ENCODE data around the gene PNMT.

PNMT gene

DNA sequence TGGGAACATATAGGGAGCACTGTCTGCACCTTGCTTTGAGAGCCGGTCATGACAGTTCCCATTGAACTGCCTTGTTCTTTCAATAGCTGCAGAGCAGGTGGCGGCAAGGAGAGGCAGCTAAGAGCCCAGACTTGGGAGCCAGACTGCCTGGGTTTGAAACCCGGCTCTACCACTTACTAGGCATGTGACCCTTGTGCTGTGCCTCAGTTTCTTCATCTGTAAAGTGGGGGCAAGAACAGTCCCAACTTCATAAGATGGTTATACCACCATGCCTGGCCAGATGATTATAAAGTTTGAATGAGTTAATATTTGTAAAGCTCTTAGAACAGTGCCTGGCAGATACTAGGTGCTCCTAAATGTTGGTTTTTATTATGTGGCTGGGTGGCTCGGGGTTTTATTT lies 46.0 kb downstream of the PNMT start:
- no peaks in the 10 kb centered on the region for H3K27me3 ChIP-seq (ENCODE audit: control insufficient read depth, insufficient read depth, low read length)
- no peak overlapping the region for H3K9ac ChIP-seq (ENCODE audit: low read depth, low read length)
- no peak overlapping the region for H3K4me2 ChIP-seq (ENCODE audit: low read length)
- H3K4me1 ChIP-seq (ENCODE audit: control insufficient read depth, insufficient read depth, low read length) = no peaks in the 10 kb centered on the region
- H3K4me3 ChIP-seq (ENCODE audit: low read length) = no peak overlapping the region
- no peaks in the 10 kb centered on the region for H3K9me3 ChIP-seq (replicated peaks; ENCODE audit: low read length)
- H3K36me3 ChIP-seq (ENCODE audit: insufficient read depth, low read length) = peaks cover 58% of the 10 kb centered on the region

DNA sequence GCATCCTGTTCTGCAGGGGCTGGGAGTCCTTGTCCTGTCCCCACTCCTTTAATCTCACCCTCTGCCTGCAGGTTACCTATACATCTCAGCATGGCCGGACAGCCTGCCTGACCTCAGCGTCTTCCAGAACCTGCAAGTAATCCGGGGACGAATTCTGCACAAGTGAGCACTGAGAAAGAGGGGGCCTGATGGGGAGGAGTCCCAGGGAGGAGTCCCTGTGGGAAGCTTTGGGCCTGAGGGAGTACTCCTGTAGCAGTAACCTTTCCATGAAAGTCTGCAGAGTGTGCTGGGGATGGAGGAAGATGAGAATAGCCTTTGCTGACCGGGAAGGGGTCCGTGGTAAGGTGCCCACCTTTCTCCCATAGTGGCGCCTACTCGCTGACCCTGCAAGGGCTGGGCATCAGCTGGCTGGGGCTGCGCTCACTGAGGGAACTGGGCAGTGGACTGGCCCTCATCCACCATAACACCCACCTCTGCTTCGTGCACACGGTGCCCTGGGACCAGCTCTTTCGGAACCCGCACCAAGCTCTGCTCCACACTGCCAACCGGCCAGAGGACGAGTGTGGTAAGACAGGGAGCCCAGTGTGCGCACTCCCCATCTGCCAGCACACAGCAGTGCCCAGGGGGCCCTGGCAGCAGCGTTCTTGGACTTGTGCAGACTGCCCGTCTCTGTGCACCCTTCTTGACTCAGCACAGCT lies 47.3 kb downstream of the PNMT start:
- H3K4me2 ChIP-seq (ENCODE audit: low read length) = no peak overlapping the region
- H3K4me1 ChIP-seq (ENCODE audit: control insufficient read depth, insufficient read depth, low read length) = no peaks in the 10 kb centered on the region
- no peaks in the 10 kb centered on the region for H3K27me3 ChIP-seq (ENCODE audit: control insufficient read depth, insufficient read depth, low read length)
- no peaks in the 10 kb centered on the region for H3K9me3 ChIP-seq (replicated peaks; ENCODE audit: low read length)
- no peak overlapping the region for H3K9ac ChIP-seq (ENCODE audit: low read depth, low read length)
- H3K4me3 ChIP-seq (ENCODE audit: low read length) = no peak overlapping the region
- peaks cover 57% of the 10 kb centered on the region for H3K36me3 ChIP-seq (ENCODE audit: insufficient read depth, low read length)

DNA sequence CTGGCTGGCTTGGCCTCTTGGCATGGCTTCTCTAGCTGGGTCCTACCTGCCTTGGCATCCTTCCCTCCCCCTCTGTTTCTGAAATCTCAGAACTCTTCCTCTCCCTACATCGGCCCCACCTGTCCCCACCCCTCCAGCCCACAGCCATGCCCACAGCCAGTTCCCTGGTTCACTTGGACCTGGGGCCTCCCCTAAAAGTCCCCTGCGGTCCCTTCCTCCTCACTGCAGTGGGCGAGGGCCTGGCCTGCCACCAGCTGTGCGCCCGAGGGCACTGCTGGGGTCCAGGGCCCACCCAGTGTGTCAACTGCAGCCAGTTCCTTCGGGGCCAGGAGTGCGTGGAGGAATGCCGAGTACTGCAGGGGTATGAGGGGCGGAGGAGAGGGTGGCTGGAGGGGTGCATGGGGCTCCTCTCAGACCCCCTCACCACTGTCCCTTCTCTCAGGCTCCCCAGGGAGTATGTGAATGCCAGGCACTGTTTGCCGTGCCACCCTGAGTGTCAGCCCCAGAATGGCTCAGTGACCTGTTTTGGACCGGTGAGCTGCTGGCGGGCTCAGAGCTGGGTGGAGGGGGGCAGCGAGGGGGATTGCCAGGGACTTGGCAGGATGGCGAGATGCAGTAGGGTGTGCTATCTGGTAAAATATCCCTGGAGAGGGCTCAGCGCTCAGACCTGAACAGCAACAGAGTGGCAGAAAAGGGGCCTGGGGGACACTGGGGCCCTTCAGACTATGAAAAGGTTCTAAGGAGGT lies 48.0 kb downstream of the PNMT start:
- Histone ChIP-seq H3K4me3 (ENCODE audit: low read length) (no peak overlapping the region), H3K36me3 (ENCODE audit: insufficient read depth, low read length) (peaks cover 52% of the 10 kb centered on the region), H3K9ac (ENCODE audit: low read depth, low read length) (no peak overlapping the region), H3K4me1 (ENCODE audit: control insufficient read depth, insufficient read depth, low read length) (no peaks in the 10 kb centered on the region), H3K9me3 (replicated peaks; ENCODE audit: low read length) (no peaks in the 10 kb centered on the region), H3K4me2 (ENCODE audit: low read length) (no peak overlapping the region), H3K27me3 (ENCODE audit: control insufficient read depth, insufficient read depth, low read length) (no peaks in the 10 kb centered on the region)

DNA sequence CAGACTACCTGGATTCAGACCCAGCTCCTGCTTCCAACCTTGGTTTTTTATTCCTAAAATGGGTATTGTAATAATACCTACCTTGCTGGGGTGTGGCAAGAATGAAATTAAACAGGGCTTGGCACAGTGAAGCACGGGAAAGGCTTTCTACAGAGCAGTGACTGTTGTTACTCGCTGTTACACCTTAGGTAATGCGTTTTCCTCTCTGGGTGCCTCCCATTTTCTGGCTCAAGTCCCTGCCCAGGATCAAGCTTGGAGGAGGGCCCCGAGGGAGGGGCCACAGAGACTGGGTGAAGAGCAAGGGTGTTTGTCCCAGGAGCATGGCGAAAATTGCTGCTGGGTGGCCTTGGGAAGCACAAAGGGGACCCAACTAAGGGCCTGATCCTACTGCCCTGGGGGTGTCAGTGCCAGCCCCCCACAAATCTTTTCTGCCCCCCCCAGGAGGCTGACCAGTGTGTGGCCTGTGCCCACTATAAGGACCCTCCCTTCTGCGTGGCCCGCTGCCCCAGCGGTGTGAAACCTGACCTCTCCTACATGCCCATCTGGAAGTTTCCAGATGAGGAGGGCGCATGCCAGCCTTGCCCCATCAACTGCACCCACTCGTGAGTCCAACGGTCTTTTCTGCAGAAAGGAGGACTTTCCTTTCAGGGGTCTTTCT lies 48.8 kb downstream of the PNMT start:
- Histone ChIP-seq H3K27me3 (ENCODE audit: control insufficient read depth, insufficient read depth, low read length) (no peaks in the 10 kb centered on the region), H3K9ac (ENCODE audit: low read depth, low read length) (no peak overlapping the region), H3K4me3 (ENCODE audit: low read length) (no peak overlapping the region), H3K9me3 (replicated peaks; ENCODE audit: low read length) (no peaks in the 10 kb centered on the region), H3K4me2 (ENCODE audit: low read length) (no peak overlapping the region), H3K4me1 (ENCODE audit: control insufficient read depth, insufficient read depth, low read length) (no peaks in the 10 kb centered on the region), H3K36me3 (ENCODE audit: insufficient read depth, low read length) (peaks cover 45% of the 10 kb centered on the region)

DNA sequence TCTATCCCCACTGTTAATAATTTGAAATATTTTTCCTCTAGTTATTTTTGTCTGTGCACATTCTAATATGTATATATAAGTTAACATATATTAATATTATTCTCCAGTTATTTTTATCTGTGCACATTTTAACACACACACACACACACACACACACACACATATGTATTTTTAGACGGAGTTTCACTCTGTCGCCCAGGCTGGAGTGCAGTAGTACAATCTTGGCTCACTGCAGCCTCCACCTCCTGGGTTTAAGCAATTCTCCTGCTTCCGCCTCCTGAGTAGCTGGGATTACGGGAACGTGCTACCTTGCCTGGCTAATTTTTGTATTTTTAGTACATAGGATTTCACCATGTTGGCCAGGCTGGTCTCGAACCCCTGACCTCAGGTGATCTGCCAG lies 49.4 kb downstream of the PNMT start:
- H3K27me3 ChIP-seq (ENCODE audit: control insufficient read depth, insufficient read depth, low read length) = no peaks in the 10 kb centered on the region
- H3K9ac ChIP-seq (ENCODE audit: low read depth, low read length) = no peak overlapping the region
- H3K4me2 ChIP-seq (ENCODE audit: low read length) = no peak overlapping the region
- H3K4me1 ChIP-seq (ENCODE audit: control insufficient read depth, insufficient read depth, low read length) = no peaks in the 10 kb centered on the region
- H3K4me3 ChIP-seq (ENCODE audit: low read length) = no peak overlapping the region
- H3K9me3 ChIP-seq (replicated peaks; ENCODE audit: low read length) = no peaks in the 10 kb centered on the region
- H3K36me3 ChIP-seq (ENCODE audit: insufficient read depth, low read length) = peaks cover 48% of the 10 kb centered on the region

DNA sequence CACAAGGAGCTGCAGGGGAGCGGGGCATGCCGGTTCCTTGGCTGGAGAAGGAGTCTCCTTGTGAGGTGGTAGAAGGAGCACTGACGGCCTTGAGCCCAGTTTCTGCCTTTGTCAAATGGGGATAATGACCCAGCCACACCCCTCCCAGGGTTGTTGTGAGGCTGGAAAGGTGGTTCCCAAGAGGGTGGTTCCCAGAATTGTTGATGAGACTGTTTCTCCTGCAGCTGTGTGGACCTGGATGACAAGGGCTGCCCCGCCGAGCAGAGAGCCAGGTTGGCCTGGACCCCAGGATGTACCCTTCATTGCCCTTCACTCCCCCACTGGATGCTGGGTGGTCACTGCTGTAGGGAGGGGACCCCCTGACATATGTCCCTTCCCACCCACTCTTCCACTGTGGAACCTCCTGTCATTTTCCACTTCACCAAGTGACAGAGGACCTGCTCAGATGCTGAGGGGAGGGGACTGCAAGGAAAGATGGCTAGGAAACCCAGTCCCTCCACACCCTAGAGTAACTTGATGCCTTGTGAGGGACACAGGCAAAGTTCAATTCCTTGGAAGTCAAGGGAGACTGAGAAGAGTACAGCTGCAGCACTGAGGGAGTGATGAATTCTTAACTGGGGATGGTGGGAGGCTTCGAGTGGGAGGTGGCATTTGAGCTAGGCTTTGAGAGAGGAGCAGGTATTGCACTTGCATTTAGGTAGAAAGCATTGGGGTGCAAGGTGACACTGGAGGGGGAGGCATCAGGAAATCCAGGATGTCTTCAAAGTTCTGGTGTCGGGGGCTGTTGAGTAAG lies 51.5 kb downstream of the PNMT start:
- peaks cover 51% of the 10 kb centered on the region for H3K36me3 ChIP-seq (ENCODE audit: insufficient read depth, low read length)
- H3K9ac ChIP-seq (ENCODE audit: low read depth, low read length) = no peak overlapping the region
- no peak overlapping the region for H3K4me3 ChIP-seq (ENCODE audit: low read length)

More for the DNA sequence above, 51.5 kb downstream of the PNMT start:
- H3K9me3 ChIP-seq (replicated peaks; ENCODE audit: low read length) = no peaks in the 10 kb centered on the region
- no peak overlapping the region for H3K4me2 ChIP-seq (ENCODE audit: low read length)
- H3K27me3 ChIP-seq (ENCODE audit: control insufficient read depth, insufficient read depth, low read length) = no peaks in the 10 kb centered on the region
- H3K4me1 ChIP-seq (ENCODE audit: control insufficient read depth, insufficient read depth, low read length) = no peaks in the 10 kb centered on the region
